Progenitor cell of endocrine pancreas (in vitro differentiated cells): ENCODE results near the gene DRAP1. TPM values are rescaled to one million over a fixed set of nuclear protein-coding genes. Genes with fewer than 3 reads are reported as not detected.

Experiments
- DNase-seq: peaks from one replicate; pipeline ENCODE4 v3.0.0; 2021; ENCODE audit warnings: low spot score; ENCODE audit not compliant: unreplicated experiment
- H3K27ac Mint-ChIP-seq: 2 replicates; pipeline ENCODE4 v1.8.0; 2021; ENCODE audit warnings: mild to moderate bottlenecking, moderate library complexity, mixed read lengths
- H3K27me3 Mint-ChIP-seq: 2 replicates; pipeline ENCODE4 v1.8.0; 2021; ENCODE audit warnings: mixed read lengths
- H3K36me3 Mint-ChIP-seq: 2 replicates; pipeline ENCODE4 v1.8.0; 2022; ENCODE audit warnings: mixed read lengths; ENCODE audit not compliant: insufficient read depth
- H3K4me1 Mint-ChIP-seq: 2 replicates; pipeline ENCODE4 v1.8.0; 2021; ENCODE audit warnings: low read depth, mixed read lengths
- H3K4me3 Mint-ChIP-seq: 2 replicates; pipeline ENCODE4 v1.8.0; 2021; ENCODE audit warnings: low read depth, mild to moderate bottlenecking, moderate library complexity, mixed read lengths
- H3K9me3 Mint-ChIP-seq: 2 replicates; pipeline ENCODE4 v1.8.0; 2021; ENCODE audit warnings: low read depth, mixed read lengths
- total RNA-seq: library from RNA; stranded (reverse); gene quantifications from 2 replicates; pipeline ENCODE4 v1.2.1, GENCODE V29; 2021
- TF ChIP-seq, protein P1 (sequence below): fragments of 200-600 bp; sonication (generic); IDR thresholded peaks from one replicate; pipeline ENCODE4 v1.5.0; 2021; ENCODE audit warnings: antibody characterized with exemption, mild to moderate bottlenecking; ENCODE audit not compliant: unreplicated experiment

Gene DRAP1
- total RNA-seq, 1 donor from 2014 or later = 65.8 TPM

DNA sequence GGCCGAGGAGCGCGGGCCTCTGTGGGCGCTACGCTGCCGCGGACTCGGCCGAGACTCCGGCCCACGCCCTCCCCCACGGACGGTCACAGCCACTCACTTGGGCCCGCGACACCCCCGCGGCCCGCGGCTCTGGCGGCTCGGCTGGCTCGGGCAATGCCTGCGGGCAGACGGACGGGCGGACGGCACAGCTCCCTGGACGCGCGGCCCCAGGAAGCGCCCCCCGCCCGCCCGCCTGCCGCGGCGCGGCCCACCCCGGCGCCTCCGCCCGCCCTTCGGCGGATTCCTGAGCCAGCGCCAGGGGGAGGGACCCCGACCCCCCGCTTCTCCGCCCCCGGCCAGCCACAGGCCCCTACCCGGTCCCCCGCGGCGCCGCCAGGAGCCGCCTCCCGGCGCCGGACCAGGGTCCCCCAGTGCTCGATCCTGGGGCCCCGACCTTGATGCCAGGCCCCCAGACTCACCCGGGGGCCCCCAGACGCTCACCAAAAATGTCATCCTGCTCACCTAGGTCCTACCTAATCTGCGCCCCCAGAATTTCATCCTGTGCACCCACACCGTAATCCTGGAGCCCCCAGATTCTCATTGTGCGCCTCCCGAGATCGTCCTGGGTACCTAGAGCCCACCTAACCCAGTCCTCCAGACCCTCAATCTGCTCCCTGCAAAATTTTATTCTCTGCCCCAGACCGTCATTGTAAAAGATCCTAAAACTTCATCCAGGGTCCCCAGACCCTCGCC, 46.5 kb upstream of the DRAP1 start, which contains the start of gene EFEMP2:
Gene EFEMP2, minus strand, starts transcription at position 215 of the 732 bp plus-strand sequence. CDS start 446 bp downstream, outside the sequence.
- Mint-ChIP-seq H3K27me3 (no peaks in the 10 kb centered on the region), H3K4me1 (peaks cover 7% of the 10 kb centered on the region)

DNA sequence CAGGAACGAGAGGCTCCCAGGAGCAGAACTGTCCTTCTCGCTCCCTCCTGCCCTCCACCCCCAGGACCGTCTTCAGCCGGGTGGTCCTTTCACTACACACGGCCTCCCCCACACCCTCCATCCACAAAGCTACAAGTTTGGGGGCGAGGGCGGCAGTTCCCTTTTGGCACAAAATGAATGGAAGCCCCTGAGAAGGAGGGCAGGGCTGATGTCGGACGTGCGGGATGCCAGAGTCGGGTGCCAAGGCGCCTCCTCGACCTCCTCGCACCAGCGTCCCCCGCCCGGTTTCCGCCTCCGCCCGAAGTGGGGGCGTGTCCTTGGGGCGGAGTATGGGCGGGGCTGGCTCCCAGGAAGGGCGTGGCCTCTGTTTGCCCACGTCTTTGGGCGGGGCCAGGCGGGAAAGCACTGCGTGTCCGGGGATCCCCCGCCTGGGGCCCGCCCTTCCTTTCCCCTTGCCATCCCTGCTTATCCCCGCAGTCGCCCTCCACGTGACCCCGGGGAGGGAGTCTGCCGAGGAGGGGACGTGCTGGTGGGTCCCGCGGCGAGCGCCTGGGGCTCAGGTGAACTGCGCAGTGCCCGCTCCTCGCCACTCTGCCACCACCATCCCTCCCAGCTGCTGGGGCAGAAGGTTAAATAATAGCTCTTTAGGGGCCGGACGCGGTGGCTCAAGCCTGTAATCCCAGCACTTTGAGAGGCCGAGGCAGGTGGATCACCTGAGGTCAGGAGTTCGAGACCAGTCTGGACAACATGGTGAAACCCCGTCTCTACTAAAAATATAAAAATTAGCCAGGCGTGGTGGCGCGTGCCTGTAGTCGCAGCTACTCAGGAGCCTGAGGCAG, 45.7 kb upstream of the DRAP1 start:
- TF ChIP-seq, protein P1, sequence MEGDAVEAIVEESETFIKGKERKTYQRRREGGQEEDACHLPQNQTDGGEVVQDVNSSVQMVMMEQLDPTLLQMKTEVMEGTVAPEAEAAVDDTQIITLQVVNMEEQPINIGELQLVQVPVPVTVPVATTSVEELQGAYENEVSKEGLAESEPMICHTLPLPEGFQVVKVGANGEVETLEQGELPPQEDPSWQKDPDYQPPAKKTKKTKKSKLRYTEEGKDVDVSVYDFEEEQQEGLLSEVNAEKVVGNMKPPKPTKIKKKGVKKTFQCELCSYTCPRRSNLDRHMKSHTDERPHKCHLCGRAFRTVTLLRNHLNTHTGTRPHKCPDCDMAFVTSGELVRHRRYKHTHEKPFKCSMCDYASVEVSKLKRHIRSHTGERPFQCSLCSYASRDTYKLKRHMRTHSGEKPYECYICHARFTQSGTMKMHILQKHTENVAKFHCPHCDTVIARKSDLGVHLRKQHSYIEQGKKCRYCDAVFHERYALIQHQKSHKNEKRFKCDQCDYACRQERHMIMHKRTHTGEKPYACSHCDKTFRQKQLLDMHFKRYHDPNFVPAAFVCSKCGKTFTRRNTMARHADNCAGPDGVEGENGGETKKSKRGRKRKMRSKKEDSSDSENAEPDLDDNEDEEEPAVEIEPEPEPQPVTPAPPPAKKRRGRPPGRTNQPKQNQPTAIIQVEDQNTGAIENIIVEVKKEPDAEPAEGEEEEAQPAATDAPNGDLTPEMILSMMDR = no peak
- H3K9me3 Mint-ChIP-seq = no peaks in the 10 kb centered on the region
- peak overlapping the region; percentile 92 for H3K4me3 Mint-ChIP-seq
- peak; percentile 94 for DNase-seq
- H3K27me3 Mint-ChIP-seq = no peaks in the 10 kb centered on the region
- peaks cover 7% of the 10 kb centered on the region for H3K4me1 Mint-ChIP-seq
- H3K36me3 Mint-ChIP-seq = no peaks in the 10 kb centered on the region
- peak overlapping the region; percentile 70 for H3K27ac Mint-ChIP-seq

More for the DNA sequence above, 46.5 kb upstream of the DRAP1 start, which contains the start of gene EFEMP2:
- TF ChIP-seq, protein P1 = peak; percentile 7
- peak within 1 kb of the TSS; percentile 79 for H3K27ac Mint-ChIP-seq
- DNase-seq = peak; percentile 35
- H3K9me3 Mint-ChIP-seq = no peaks in the 10 kb centered on the region
- no peaks in the 10 kb centered on the region for H3K36me3 Mint-ChIP-seq
- peak within 1 kb of the TSS; percentile 92 for H3K4me3 Mint-ChIP-seq

DNA sequence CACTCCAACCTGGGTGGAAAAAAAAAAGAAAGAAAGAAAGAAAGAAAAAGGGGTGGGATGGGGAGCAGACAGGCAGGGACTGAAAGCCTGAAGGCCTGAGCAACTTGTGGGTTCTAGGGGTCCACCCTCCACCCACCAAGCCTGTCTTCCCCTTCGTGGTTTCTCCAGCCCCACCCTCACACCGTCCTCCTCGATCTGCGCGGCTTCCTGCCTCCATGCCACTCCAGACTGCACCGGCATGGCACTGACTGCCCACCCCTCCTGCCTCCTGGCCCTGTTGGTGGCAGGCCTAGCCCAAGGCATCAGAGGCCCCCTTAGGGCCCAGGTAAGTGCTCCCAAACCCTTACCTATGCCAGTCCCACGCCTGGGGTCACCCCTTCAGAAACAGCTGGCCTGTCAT, 39.6 kb upstream of the DRAP1 start, which contains the start of gene CTSW:
Gene CTSW, plus strand, starts transcription at position 221 of the 400 bp plus-strand sequence. Its CDS starts 18 bp downstream, at position 239.
- no peak for DNase-seq
- Mint-ChIP-seq H3K4me3 (no peak within 1 kb of the TSS), H3K36me3 (peaks cover 3% of the 10 kb centered on the region), H3K9me3 (no peaks in the 10 kb centered on the region), H3K27me3 (no peaks in the 10 kb centered on the region), H3K4me1 (no peaks in the 10 kb centered on the region), H3K27ac (no peak within 1 kb of the TSS)
- TF ChIP-seq, protein P1 = no peak

DNA sequence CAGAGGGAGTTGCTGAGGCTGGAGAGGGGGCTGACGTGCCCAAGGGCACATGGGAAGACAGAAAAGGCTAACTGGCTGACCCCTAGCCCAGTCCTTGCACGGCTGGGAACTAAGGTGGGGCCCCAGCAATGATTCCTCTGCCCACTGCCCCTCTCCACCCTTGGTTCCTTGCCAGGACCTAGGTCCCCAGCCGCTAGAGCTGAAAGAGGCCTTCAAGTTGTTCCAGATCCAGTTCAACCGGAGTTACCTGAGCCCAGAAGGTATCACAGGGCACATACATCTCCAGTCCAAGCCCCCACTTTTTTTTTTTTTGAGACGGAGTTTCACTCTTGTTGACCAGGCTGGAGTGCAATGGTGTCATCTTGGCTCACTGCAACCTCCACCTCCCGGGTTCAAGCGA, 39.2 kb upstream of the DRAP1 start:
- H3K27me3 Mint-ChIP-seq = no peaks in the 10 kb centered on the region
- H3K4me3 Mint-ChIP-seq = no peak overlapping the region
- no peaks in the 10 kb centered on the region for H3K4me1 Mint-ChIP-seq
- TF ChIP-seq, protein P1 = no peak
- H3K36me3 Mint-ChIP-seq = peaks cover 5% of the 10 kb centered on the region
- no peaks in the 10 kb centered on the region for H3K9me3 Mint-ChIP-seq
- no peak for DNase-seq
- no peak overlapping the region for H3K27ac Mint-ChIP-seq

DNA sequence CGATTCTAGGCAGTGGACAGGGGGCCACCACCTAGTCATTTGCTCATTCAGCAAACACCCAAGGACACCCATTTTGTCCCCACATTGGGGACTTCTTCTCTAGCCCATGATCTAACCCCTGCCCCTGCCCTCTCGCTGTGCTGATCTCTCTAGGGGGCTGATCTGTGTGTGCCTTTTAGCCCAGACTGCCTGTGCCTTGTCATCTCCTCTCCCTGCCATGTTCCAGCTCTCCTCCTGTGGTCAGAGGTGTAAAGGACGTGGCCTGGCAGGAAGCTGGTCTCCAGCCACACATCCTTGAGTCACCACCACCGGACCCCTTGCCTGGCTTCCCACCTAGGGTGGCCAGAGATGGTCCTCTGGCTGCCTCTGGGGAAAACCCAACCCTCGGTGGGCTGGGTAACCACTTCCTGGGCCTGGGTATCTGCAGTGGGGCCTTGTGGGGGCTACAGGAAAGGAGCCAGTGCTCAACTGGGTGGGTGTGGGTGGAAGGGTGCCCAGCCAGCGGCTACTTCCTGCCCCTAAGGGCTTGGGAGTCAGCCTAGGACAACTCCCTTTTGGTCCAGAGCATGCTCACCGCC, 38.3 kb upstream of the DRAP1 start:
- H3K4me3 Mint-ChIP-seq = no peak overlapping the region
- H3K27me3 Mint-ChIP-seq = no peaks in the 10 kb centered on the region
- TF ChIP-seq, protein P1 = no peak
- no peak for DNase-seq
- H3K9me3 Mint-ChIP-seq = no peaks in the 10 kb centered on the region
- no peaks in the 10 kb centered on the region for H3K4me1 Mint-ChIP-seq
- H3K27ac Mint-ChIP-seq = no peak overlapping the region
- peaks cover 5% of the 10 kb centered on the region for H3K36me3 Mint-ChIP-seq
